AG09309 (cell line): ENCODE results near the gene ERICH3.

Source experiments
- DNase-seq: peaks from one replicate; pipeline ENCODE4 v3.0.0-alpha.2; 2010; ENCODE audit warnings: low read depth
- H3K4me3 ChIP-seq: 2 replicates; pipeline ENCODE4 v1.5.1; 2011; ENCODE audit warnings: mild to moderate bottlenecking, low read depth, low read length, moderate library complexity; ENCODE audit not compliant: control insufficient read depth
- CTCF ChIP-seq: IDR thresholded peaks from 2 replicates; pipeline ENCODE4 v1.5.1; 2011; ENCODE audit warnings: mild to moderate bottlenecking, low read depth, low read length, inconsistent platforms; ENCODE audit not compliant: insufficient read depth, control insufficient read depth; ENCODE audit errors: missing control alignments

ERICH3 gene

GRCh38 chr1:74637296-74637695, 36.3 kb downstream of the ERICH3 start:
- H3K4me3 ChIP-seq, result no peak overlapping the region
- DNase-seq, result no peak
- TF ChIP-seq CTCF, result no peak

GRCh38 chr1:74629283-74629682, 44.3 kb downstream of the ERICH3 start:
- no peak overlapping the region for H3K4me3 ChIP-seq
- no peak for TF ChIP-seq CTCF
- DNase-seq, result no peak

- no peak for TF ChIP-seq CTCF
- no peak for DNase-seq
- no peak overlapping the region for H3K4me3 ChIP-seq
Measured at GRCh38 chr1:74623716-74624115, 49.9 kb downstream of the ERICH3 start.

- DNase-seq, result no peak
- H3K4me3 ChIP-seq, result no peak overlapping the region
- TF ChIP-seq CTCF, result no peak
Measured at GRCh38 chr1:74620242-74620641, 53.4 kb downstream of the ERICH3 start.

GRCh38 chr1:74618974-74619373, 54.6 kb downstream of the ERICH3 start:
- no peak for TF ChIP-seq CTCF
- DNase-seq, result no peak
- no peak overlapping the region for H3K4me3 ChIP-seq

GRCh38 chr1:74613894-74614293, 59.7 kb downstream of the ERICH3 start:
- H3K4me3 ChIP-seq, result no peak overlapping the region
- no peak for TF ChIP-seq CTCF
- DNase-seq, result no peak

- no peak for DNase-seq
- no peak for TF ChIP-seq CTCF
- H3K4me3 ChIP-seq, result no peak overlapping the region
Measured at GRCh38 chr1:74611887-74612286, 61.7 kb downstream of the ERICH3 start.
